ENCODE results near the gene USP34.
A peak's percentile ranks its signal among the peaks of the same experiment; 100 is the strongest.
"Not testable (repeated sequence)": the region's sequence is repeated elsewhere in the genome, so short reads cannot be mapped to it uniquely, and the experiment has no call there.

Gene USP34

GRCh38 chr2:61165946-61166345 lies 304.9 kb downstream of the USP34 start:
- no peak overlapping the region for H3K4me3 ChIP-seq (ENCODE audit: low read depth, low read length)
- in situ Hi-C loops (cut with HindIII; ENCODE audit: low sequenced_read_pairs): no loop called here
- TF ChIP-seq CTCF (IDR thresholded peaks at IDR 0.05; ENCODE audit: low read depth, low read length, missing control alignments): no peak
- no peak for DNase-seq (ENCODE audit: low read depth)

GRCh38 chr2:61165082-61165481 lies 305.8 kb downstream of the USP34 start:
- in situ Hi-C loops (cut with HindIII; ENCODE audit: low sequenced_read_pairs); H3K4me3 ChIP-seq (ENCODE audit: low read depth, low read length); DNase-seq (ENCODE audit: low read depth): not testable (repeated sequence)

GRCh38 chr2:61162721-61163120 lies 308.2 kb downstream of the USP34 start:
- no peak for DNase-seq (ENCODE audit: low read depth)
- in situ Hi-C loops (cut with HindIII; ENCODE audit: low sequenced_read_pairs): no loop called here
- TF ChIP-seq CTCF (IDR thresholded peaks at IDR 0.05; ENCODE audit: low read depth, low read length, missing control alignments): no peak
- H3K4me3 ChIP-seq (ENCODE audit: low read depth, low read length): no peak overlapping the region

GRCh38 chr2:61161888-61162287 lies 309.0 kb downstream of the USP34 start, which contains the start of gene C2orf74:
Gene C2orf74, plus strand, starts transcription at chr2:61162188. Its CDS starts 327 bp downstream, at chr2:61162515.
- H3K4me3 ChIP-seq (ENCODE audit: low read depth, low read length): no peak within 1 kb of the TSS
- in situ Hi-C loops (cut with HindIII; ENCODE audit: low sequenced_read_pairs): no loop called here
- DNase-seq (ENCODE audit: low read depth): no peak
- TF ChIP-seq CTCF (IDR thresholded peaks at IDR 0.05; ENCODE audit: low read depth, low read length, missing control alignments): no peak

GRCh38 chr2:61158356-61158955 lies 312.4 kb downstream of the USP34 start:
- TF ChIP-seq CTCF (IDR thresholded peaks at IDR 0.05; ENCODE audit: low read depth, low read length, missing control alignments): no peak
- no peak overlapping the region for H3K4me3 ChIP-seq (ENCODE audit: low read depth, low read length)
- DNase-seq (ENCODE audit: low read depth): no peak
- in situ Hi-C loops (cut with HindIII; ENCODE audit: low sequenced_read_pairs): no loop called here

- TF ChIP-seq CTCF (IDR thresholded peaks at IDR 0.05; ENCODE audit: low read depth, low read length, missing control alignments): no peak
- no peak overlapping the region for H3K4me3 ChIP-seq (ENCODE audit: low read depth, low read length)
- no peak for DNase-seq (ENCODE audit: low read depth)
- in situ Hi-C loops (cut with HindIII; ENCODE audit: low sequenced_read_pairs): no loop called here
Observed at GRCh38 chr2:61157371-61158003, 313.4 kb downstream of the USP34 start.

DNA sequence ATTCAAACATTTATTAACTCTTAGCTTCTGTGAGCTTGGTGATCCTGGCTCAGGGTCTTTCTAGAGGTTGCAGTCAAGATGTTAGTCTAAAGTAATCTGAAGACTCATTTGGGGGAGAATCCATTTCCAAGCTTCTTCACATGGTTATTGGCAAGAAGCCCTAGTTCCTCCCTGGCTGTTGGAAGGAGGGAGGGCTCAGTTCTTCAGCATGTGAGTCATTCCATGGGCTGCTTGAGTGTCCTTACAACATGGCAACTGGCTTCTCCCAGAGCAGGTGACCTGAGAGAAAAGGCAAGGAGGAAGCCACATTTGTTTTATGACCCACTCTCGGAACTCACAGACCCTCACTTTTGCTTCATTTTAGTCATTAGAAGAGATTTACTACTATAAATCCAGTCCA lies 319.5 kb downstream of the USP34 start:
- no peak for TF ChIP-seq CTCF (IDR thresholded peaks at IDR 0.05; ENCODE audit: low read depth, low read length, missing control alignments)
- in situ Hi-C loops (cut with HindIII; ENCODE audit: low sequenced_read_pairs): no loop called here
- peak; percentile 9 for DNase-seq (ENCODE audit: low read depth)
- no peak overlapping the region for H3K4me3 ChIP-seq (ENCODE audit: low read depth, low read length)

All from astrocyte of the cerebellum (primary cell).